NOMO-1 (cell line): ENCODE data around the gene TMEM198.
A peak's percentile ranks its signal among the peaks of the same experiment; 100 is the strongest.

Experiments
- DNase-seq, 2 experiments: peaks; one replicate each; lab custom pipeline; 2025; ENCODE audit not compliant: unreplicated experiment in 2 of 2; lab: John Stamatoyannopoulos, UW

TMEM198 gene

GRCh38 chr2:219575566-219576504 lies 32.0 kb downstream of the TMEM198 start:
- DNase-seq = no peak

- no peak for DNase-seq
These were observed 32.9 kb downstream of the TMEM198 start for GRCh38 chr2:219576505-219577388.

- peak; percentile 69 to 84 for DNase-seq
These were observed 35.2 kb downstream of the TMEM198 start for GRCh38 chr2:219578811-219579613.

DNA sequence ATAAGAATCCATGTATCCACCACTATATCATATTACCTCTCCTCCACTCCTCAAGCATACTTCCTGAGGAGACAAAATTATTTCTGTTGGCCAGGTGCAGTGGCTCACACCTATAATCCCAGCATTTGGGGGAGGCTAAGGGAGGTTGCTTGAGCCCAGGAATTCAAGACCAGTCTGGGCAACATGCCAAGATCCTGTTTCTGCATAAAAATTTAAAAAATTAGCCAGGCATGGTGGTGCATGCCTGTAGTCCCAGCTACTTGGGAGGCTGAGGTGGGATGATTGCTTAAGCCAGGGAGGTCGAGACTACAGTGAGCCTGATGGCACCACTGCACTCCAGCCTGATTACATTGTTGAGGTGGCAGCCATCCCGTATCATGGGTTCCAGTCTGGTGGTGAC lies 37.5 kb downstream of the TMEM198 start:
- no peak for DNase-seq

DNA sequence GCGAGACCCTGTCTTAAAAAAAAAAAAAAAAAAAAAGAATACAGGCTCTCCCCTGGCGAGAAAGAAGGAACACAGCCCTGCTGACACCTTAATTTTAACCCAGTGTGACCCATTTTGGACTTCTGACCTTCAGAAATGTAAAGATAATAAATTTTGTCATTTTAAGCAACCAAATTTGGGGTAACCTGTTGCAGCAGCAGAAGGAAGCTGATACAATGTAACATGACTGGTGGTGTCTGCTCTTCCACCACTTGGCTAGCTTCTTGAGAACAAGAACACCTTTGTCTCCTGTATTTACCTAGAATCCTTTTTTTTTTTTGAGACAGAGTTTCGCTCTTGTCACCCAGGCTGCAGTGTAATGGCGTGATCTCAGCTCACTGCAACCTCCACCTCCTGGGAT lies 47.3 kb downstream of the TMEM198 start:
- DNase-seq = no peak

DNA sequence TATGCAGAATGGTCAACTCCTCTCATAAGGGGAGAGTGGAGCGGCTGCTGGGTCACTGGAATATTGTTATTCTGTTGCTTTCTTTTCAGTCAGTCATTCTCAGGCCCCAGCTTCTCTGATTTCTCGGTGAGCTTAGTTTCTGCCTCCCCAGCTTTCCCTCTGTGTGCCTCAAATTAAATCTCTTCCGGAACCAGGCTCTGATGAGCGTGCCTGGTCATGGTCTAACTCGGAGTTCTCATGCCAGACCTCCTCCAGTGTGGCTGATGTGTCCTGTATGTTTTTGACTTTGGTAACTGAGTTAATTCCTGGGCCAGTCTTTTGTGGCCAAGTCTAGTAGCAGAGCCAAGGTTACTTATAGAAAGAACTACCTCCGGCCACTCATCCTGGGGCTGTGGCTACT lies 48.9 kb downstream of the TMEM198 start:
- DNase-seq = no peak

GRCh38 chr2:219593154-219593553 lies 49.3 kb downstream of the TMEM198 start:
- DNase-seq = no peak

DNA sequence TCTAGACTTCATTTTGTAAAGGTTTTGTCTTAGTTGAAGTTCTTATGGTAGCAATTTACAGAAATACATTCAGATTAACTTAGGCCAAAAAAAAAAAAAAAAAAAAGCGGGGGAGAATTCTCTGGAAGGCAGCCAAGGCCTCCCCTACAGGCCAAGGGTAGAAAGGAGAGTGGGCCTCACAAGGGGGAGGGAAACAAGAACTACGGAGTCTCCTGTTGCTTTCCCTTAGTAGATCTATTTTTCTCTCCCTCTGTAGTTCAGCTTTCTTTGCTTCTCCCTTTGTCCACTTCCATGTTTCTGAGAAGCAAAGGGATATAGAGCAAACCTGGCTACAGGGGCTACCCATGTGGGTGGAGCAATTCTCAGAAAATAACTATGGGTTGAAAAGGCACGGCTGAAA lies 51.4 kb downstream of the TMEM198 start:
- DNase-seq = no peak

- peak; percentile 29 to 34 for DNase-seq
These were observed 53.2 kb downstream of the TMEM198 start for GRCh38 chr2:219596954-219597551.

- peak; percentile 97 to 98 for DNase-seq
These were observed 53.9 kb downstream of the TMEM198 start, which contains the start of gene STK11IP for GRCh38 chr2:219597552-219598307. Gene STK11IP (plus strand): TSS chr2:219597857. CDS start chr2:219598120, 263 bp downstream.

- DNase-seq = no peak
These were observed 54.7 kb downstream of the TMEM198 start for GRCh38 chr2:219598308-219599078.
